Small intestine (tissue), 4 donors: ENCODE measurements around the gene CACNG6. TPM values are rescaled to one million over a fixed set of nuclear protein-coding genes. Genes with fewer than 3 reads are reported as not detected.

Source experiments
- polyA plus RNA-seq, 4 donors: library from polyadenylated mRNA; stranded (reverse) in 3 of 4; unstranded in 1 of 4; fragments of 200-250 nt in 3 of 4; fragments of 120-200 nt in 1 of 4; gene quantifications; one replicate each; pipeline versions ENCODE4 v1.2.1 to v1.2.3, GENCODE V29; 2013
- donor health status: healthy with polysubstance abuse.
- donor health status: Bipolar disorder and iron deficiency.
- donor health status: healthy.

Gene CACNG6
- polyA plus RNA-seq, 4 donors: 0.03 to 0.06 TPM; not detected in 2

Other genes starting within 250 kb of the CACNG6 start
- gene NLRP12, start 167.3 kb upstream of the CACNG6 start, polyA plus RNA-seq: under 1 TPM in 2 of 4 donors, not detected in 2; 0.06 to 0.09 TPM
- 10 to 100 TPM in 2 of 4 donors, 1 to 10 TPM in 2; 2.2 to 41.3 (median 20.4) TPM for gene MYADM, start 123.8 kb upstream of the CACNG6 start, polyA plus RNA-seq
- gene PRKCG, start 109.4 kb upstream of the CACNG6 start, polyA plus RNA-seq: under 1 TPM in 2 of 4 donors, not detected in 2; 0.07 to 0.90 TPM
- gene CACNG7, start 82.4 kb upstream of the CACNG6 start, polyA plus RNA-seq: under 1 TPM in 2 of 4 donors, not detected in 2; 0.78 to 0.79 TPM
- under 1 TPM in 2 of 4 donors, not detected in 2; 0.03 to 0.12 TPM for gene CACNG8, start 28.7 kb upstream of the CACNG6 start, polyA plus RNA-seq
- gene VSTM1, start 72.3 kb downstream of the CACNG6 start, polyA plus RNA-seq: under 1 TPM in 1 of 4 donors, not detected in 3; 0.09 TPM
- not detected for gene TARM1, start 89.7 kb downstream of the CACNG6 start, polyA plus RNA-seq
- under 1 TPM; 0.27 to 0.89 (median 0.67) TPM for gene OSCAR, start 109.2 kb downstream of the CACNG6 start, polyA plus RNA-seq
- gene NDUFA3, start 111.2 kb downstream of the CACNG6 start, polyA plus RNA-seq: 100 to 1,000 TPM; 130 to 409 (median 211) TPM
- 10 to 100 TPM; 16.4 to 26.5 (median 23.1) TPM for gene TFPT, start 124.0 kb downstream of the CACNG6 start, polyA plus RNA-seq
- gene PRPF31, start 124.1 kb downstream of the CACNG6 start, polyA plus RNA-seq: 10 to 100 TPM; 44.3 to 57.0 (median 47.4) TPM
- 10 to 100 TPM; 24.4 to 37.4 (median 28.5) TPM for gene CNOT3, start 146.1 kb downstream of the CACNG6 start, polyA plus RNA-seq
- gene LENG1, start 168.1 kb downstream of the CACNG6 start, polyA plus RNA-seq: 10 to 100 TPM in 1 of 4 donors, 1 to 10 TPM in 3; 6.7 to 11.1 (median 9.6) TPM
- 100 to 1,000 TPM in 3 of 4 donors, 10 to 100 TPM in 1; 40.6 to 174 (median 129) TPM for gene TMC4, start 181.5 kb downstream of the CACNG6 start, polyA plus RNA-seq
- gene MBOAT7, start 197.9 kb downstream of the CACNG6 start, polyA plus RNA-seq: 100 to 1,000 TPM in 1 of 4 donors, 10 to 100 TPM in 3; 47.8 to 118 (median 54.7) TPM
- gene TSEN34, start 199.7 kb downstream of the CACNG6 start, polyA plus RNA-seq: 10 to 100 TPM; 32.7 to 57.8 (median 44.8) TPM
- gene RPS9, start 209.2 kb downstream of the CACNG6 start, polyA plus RNA-seq: 1,000 to 10,000 TPM; 2,119 to 4,773 (median 3,564) TPM
- 1 to 10 TPM in 2 of 4 donors, under 1 TPM in 2; 0.45 to 3.6 (median 1.4) TPM for gene LILRB3, start 231.4 kb downstream of the CACNG6 start, polyA plus RNA-seq